ENCODE results near the gene SEMA6D.
"Not testable (repeated sequence)": the region's sequence is repeated elsewhere in the genome, so short reads cannot be mapped to it uniquely, and the experiment has no call there.

Gene SEMA6D

DNA sequence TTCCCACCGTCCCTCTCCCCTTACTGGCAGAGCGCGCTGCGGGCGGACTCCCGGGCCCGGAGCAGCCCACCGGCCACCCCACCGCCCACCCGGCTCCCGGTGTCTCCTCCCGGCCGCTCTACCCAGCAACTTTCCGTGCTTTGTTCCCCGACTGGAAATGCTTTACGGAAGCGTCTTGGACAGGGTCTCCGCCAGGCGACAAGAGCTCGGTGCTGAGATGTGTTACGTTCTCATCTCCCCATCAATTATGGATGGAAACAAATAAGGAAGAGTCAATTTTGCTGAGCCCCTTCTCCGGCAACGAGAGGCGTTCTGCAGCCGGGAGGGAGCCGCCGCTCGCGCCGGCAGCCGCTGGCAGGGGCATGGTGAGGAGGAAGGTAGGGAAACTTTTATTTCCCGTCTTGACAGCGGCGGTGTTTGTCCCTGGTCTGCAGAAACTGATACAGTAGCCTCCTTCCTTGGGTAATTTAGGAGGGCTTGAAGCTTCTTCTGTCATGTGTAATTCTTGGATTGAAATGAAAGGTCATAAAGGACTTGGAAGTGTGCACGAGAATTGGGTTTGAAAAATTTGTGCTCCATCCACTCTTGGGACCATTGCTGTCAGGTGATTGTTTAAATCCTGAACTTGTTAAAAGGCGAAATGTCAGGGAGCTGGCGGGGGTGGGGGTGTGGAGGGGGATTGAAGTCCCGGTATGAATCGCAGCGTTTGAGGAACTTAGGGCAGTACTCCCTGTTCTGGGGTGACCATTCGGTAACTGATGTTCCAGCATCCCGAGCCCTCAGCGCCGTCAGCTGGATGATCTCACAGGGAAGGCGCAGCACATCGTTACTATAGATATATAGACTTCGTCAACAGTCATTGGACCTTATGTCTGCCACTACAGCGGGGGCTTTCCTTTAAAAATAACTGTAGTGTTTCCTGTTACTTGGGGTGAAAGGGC lies 1.5 kb downstream of the SEMA6D start:
- in situ Hi-C loops (cut with MboI; ENCODE audit: low sequenced_read_pairs): no loop called here

DNA sequence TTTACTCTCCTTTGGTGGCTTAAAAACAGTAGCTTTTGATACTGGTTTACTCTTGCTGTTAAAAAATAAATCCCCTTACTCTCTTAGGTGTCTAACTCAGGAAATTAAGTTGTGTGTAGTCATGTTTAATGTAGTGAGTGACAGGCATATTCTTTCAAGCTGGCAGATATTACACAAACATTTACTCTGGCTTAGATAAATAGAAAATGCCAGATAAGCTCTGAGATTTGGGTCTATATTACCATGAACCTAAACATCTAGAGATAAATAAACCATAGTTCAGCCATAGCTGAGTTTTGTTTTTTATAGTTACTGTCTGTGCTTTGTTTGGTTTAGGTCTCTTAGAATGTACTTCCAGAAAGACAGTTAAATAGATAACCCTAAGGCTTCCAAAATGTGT lies 2.4 kb downstream of the SEMA6D start:
- in situ Hi-C loops (cut with MboI; ENCODE audit: low sequenced_read_pairs): no loop called here

DNA sequence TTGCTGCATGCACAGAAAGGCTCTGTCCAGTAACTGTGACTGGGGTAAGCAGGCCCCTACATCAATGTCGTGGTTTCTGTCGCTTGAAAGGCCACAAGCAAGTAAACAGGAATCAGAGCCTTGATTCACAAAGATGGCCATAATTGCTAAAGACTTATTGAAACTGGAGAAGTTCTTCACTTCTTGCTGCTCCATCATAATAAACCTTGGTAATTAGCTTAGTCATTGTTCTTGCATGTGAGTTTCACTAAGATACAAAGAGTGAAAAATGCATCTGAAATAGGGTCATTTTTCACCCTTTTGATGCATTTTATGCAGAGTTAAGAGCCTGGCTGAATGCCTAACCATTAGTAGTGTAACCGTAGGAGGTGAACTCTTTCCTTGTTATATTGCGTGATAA lies 3.2 kb downstream of the SEMA6D start:
- in situ Hi-C loops (cut with MboI; ENCODE audit: low sequenced_read_pairs): no loop called here

DNA sequence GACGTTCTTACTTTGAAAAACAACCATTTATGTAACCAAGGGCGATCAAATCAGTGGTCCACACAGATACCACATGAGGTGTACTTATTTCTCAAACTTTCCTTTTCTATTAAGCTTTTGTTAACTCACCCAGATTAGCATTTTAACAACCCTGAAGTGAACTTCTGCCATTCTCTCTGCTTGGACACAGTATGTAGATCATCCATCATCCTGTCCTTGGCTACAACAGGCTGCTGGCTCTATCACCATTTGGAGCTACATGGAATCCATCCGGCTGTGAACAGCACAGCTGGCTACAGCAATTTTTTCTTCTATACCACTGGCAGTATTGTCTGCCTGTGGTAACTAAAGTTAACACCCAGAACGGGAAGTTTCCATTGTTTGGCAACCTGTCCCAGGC lies 4.4 kb downstream of the SEMA6D start:
- in situ Hi-C loops (cut with MboI; ENCODE audit: low sequenced_read_pairs): no loop called here

GRCh38 chr15:47724346-47724745 lies 7.0 kb downstream of the SEMA6D start:
- in situ Hi-C loops (cut with MboI; ENCODE audit: low sequenced_read_pairs): no loop called here

GRCh38 chr15:47725051-47725450 lies 7.7 kb downstream of the SEMA6D start:
- in situ Hi-C loops (cut with MboI; ENCODE audit: low sequenced_read_pairs): no loop called here

DNA sequence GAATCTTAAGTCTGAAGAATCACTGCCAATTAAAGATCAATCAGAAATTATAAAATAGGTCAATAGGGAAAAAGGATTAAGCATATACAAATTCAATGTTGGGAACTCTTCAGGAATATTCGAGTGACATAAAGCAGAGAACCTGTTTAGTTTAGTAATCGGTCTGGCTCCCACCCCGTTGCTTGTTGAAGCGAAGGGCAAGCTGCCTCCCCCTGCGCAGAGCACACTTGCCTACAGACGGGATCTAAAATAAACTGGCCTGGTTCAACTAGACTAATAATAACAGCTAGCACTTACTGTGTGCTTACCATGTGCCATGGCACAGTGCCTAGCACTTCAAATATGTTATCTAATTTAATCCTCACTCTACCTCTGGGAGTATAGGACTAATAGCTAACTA lies 8.6 kb downstream of the SEMA6D start:
- in situ Hi-C loops (cut with MboI; ENCODE audit: low sequenced_read_pairs): no loop called here

DNA sequence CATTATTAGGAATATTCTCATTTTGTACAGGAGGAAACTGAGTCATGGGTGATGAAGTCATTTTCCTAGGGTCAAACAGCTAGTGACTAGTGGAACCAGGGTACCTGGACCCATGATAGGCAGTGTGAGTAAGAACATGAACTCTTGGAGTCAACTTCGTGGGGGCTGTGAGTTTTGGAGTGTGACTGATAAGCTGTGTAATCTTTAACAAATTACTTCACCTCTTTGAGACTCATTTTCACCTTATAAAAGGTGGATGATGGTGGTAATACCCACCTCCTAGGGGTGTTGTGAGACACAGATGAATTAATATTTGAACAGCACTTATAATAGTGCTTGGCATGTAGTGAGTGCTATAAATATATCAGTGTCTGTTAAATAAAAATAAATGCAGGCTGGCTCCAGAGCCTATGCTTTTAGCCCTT lies 9.1 kb downstream of the SEMA6D start:
- in situ Hi-C loops (cut with MboI; ENCODE audit: low sequenced_read_pairs): no loop called here

- in situ Hi-C loops (cut with MboI; ENCODE audit: low sequenced_read_pairs): no loop called here
These were observed 9.8 kb downstream of the SEMA6D start for GRCh38 chr15:47727137-47727536.

DNA sequence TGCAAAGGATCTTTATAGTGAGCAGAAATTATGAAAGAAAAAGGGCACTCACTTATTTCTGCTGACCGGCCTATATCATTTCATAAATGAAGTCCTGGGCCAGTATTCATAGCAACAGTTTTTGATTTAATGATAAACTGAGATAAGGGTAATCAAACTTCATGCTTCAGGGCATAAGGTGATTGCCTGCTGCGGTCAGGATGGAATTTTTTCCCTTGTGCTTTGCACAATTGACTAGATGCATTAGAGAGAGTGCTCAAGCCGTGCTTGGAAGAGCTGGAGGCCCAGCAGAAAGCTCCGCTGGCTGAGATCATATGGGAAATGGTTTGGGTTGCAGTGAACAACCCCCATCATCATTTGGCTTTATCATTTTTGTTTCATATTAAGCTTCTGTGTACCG lies 10.4 kb downstream of the SEMA6D start:
- in situ Hi-C loops (cut with MboI; ENCODE audit: low sequenced_read_pairs): no loop called here

GRCh38 chr15:47728426-47728825 lies 11.1 kb downstream of the SEMA6D start:
- in situ Hi-C loops (cut with MboI; ENCODE audit: low sequenced_read_pairs): no loop called here

- in situ Hi-C loops (cut with MboI; ENCODE audit: low sequenced_read_pairs): no loop called here
These were observed 11.6 kb downstream of the SEMA6D start for GRCh38 chr15:47728886-47729285.

- in situ Hi-C loops (cut with MboI; ENCODE audit: low sequenced_read_pairs): no loop called here
These were observed 13.9 kb downstream of the SEMA6D start for GRCh38 chr15:47731230-47731629.

DNA sequence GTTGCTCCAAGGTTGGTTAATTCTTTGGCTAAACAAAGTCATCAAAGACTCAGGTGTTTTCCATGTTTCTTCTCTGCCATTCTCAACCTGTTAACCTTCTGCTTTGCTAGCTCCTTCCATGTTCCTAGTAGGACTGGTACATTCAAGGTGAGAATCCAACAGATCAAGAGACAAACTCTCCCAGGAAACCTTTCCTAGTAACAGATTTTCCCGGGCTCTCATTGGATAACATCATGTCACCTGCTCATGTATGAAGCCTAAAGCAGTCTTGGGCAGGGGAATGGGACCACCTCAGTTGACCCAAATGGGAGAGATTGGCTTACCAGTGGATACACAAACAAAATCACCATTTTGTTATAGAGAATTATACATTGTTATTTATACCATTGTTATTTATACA lies 14.9 kb downstream of the SEMA6D start:
- in situ Hi-C loops (cut with MboI; ENCODE audit: low sequenced_read_pairs): no loop called here

DNA sequence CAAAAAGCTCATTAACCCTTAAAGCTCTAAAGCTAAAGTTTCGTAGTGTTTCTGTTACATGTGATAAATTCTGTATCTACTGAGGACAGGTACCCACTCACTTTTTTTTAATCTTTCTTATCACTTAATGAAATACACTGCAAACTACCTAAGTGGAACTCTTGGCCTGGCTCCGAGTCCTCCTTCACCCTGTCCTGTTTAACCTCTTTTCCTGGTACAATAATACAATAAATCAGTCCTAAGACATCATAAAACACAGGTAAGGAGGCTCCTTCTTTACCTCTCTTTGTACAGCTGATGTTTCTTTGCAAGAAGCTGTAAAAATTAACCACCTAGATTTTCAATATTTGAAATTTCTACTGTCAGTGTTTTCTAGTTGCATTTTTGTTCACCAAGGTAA lies 15.8 kb downstream of the SEMA6D start:
- in situ Hi-C loops (cut with MboI; ENCODE audit: low sequenced_read_pairs): no loop called here

DNA sequence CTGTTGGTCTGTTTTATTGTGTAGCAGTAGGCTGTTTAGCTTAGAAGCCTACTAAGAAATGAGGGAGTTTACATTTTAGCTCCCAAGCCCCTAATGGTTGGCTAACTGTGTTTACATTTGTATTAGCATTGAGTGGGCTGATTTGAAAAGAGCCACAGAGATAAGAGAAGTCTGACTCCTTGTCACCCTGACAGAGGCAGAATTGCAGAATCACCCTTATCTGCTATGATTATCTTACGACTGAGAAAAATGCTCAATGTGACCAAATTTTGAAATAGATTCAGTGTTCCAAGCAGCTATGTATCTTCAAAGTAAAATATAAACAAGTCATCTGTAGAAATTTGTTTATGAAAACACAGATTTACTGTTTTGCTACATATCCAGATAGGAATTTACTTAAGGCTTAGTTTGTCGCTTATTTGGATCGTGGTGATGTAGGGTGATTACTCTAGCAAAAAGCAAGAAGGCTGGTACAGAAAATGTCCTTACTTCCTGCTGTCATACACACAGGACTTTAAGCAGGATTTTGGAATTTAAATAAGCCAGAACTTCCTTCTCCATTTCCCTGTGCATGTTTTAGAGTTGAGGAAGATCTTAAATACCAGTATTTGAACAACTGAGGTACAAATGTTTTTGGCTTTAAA lies 19.0 kb downstream of the SEMA6D start:
- in situ Hi-C loops (cut with MboI; ENCODE audit: low sequenced_read_pairs): no loop called here

GRCh38 chr15:47737477-47737876 lies 20.2 kb downstream of the SEMA6D start:
- in situ Hi-C loops (cut with MboI; ENCODE audit: low sequenced_read_pairs): no loop called here

DNA sequence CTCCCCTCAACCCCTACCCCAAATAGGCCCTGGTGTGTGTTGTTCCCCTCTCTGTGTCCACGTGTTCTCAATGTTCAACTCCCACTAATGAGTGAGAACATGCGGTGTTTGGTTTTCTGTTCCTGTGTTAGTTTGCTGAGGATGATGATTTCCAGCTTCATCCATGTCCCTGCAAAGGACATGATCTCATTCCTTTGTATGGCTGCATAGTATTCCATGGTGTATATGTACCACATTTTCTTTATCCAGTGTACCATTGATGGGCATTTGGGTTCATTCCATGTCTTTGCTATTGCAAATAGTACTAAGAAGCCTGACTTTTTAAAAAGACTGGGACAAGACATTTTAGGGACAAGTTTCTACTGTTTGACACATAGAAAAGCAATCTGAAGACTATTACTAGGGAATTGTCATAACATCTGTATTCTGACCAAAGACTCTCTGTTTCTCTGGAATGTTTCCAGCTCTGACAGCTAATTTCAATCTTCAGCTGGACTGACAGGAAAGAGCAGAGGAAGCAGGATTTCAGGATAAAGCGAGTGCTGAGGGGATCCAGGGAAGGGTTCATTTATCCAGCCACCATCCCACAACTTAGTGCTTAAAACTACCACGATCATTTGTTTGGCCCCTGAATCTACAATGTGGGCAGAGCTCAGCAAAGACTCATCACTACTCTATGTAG lies 21.0 kb downstream of the SEMA6D start:
- in situ Hi-C loops (cut with MboI; ENCODE audit: low sequenced_read_pairs): not testable (repeated sequence)

GRCh38 chr15:47741082-47741481 lies 23.8 kb downstream of the SEMA6D start:
- in situ Hi-C loops (cut with MboI; ENCODE audit: low sequenced_read_pairs): no loop called here

GRCh38 chr15:47741907-47742306 lies 24.6 kb downstream of the SEMA6D start:
- in situ Hi-C loops (cut with MboI; ENCODE audit: low sequenced_read_pairs): no loop called here

- in situ Hi-C loops (cut with MboI; ENCODE audit: low sequenced_read_pairs): no loop called here
These were observed 25.0 kb downstream of the SEMA6D start for GRCh38 chr15:47742334-47742733.

DNA sequence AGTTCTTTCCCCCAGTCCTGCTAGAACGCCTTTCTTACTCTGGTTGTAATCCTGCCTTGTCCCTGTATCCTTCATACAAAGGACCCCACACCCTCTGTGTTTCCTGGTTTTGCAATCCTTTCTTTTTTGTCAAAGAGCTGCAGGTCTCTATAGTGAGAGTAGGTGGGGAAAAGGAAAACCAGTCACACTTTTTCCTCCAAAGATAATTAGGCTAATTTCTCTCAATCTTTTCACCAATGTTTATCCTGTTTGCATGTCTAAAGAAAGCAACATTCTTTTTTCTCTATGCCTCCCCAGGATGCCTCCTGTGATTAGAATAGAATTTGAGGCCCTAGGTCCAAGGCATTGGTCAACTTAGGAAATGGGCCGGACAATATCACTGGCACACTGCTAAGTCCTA lies 25.4 kb downstream of the SEMA6D start:
- in situ Hi-C loops (cut with MboI; ENCODE audit: low sequenced_read_pairs): no loop called here

Data from HL-60/S4 treated with retinoic acid at 250 ng/mL for 4 days and 3 days (cell line).